CD14-positive monocyte (primary cell): ENCODE data around the gene KCNQ1. TPM values are rescaled to one million over a fixed set of nuclear protein-coding genes. Genes with fewer than 3 reads are reported as not detected.

Source experiments
- DNase-seq, 3 donors: peaks; one replicate each; pipeline ENCODE4 v3.0.0-alpha.2; 2011 to 2022
- H2AFZ ChIP-seq: 2 replicates; pipeline ENCODE4 v1.6.0; 2012; ENCODE audit warnings: mild to moderate bottlenecking, low read depth, low read length, inconsistent platforms; ENCODE audit not compliant: insufficient read depth, poor library complexity, severe bottlenecking
- H3K27ac ChIP-seq, 2 donors: 1 replicate in 1 of 2; 2 replicates in 1 of 2; pipeline ENCODE4 v1.5.1; 2012 to 2013; ENCODE audit warnings: low read length in 2 of 2, control low read depth in 1 of 2, inconsistent platforms in 1 of 2, low read depth in 1 of 2, mild to moderate bottlenecking in 1 of 2
- H3K27me3 ChIP-seq, 2 donors: one replicate each; pipeline versions ENCODE4 v1.6.0 to v1.6.1; 2011 to 2013; ENCODE audit warnings: low read length in 2 of 2; ENCODE audit not compliant: control insufficient read depth in 2 of 2, insufficient read depth in 2 of 2
- H3K36me3 ChIP-seq, 2 donors: replicated peaks in 1 of 2; 1 replicate in 1 of 2; 2 replicates in 1 of 2; pipeline versions ENCODE4 v1.5.1 to v1.6.1; 2012 to 2013; ENCODE audit warnings: low read length in 2 of 2, control low read depth in 1 of 2, inconsistent platforms in 1 of 2, mild to moderate bottlenecking in 1 of 2; ENCODE audit not compliant: insufficient read depth in 2 of 2, control insufficient read depth in 1 of 2
- H3K4me1 ChIP-seq, 2 donors: 1 replicate in 1 of 2; 2 replicates in 1 of 2; pipeline versions ENCODE4 v1.5.1 to v1.6.1; 2012 to 2013; ENCODE audit warnings: low read length in 2 of 2, control low read depth in 1 of 2, inconsistent platforms in 1 of 2, mild to moderate bottlenecking in 1 of 2, moderate library complexity in 1 of 2; ENCODE audit not compliant: insufficient read depth in 2 of 2, control insufficient read depth in 1 of 2
- H3K4me2 ChIP-seq: replicated peaks from 2 replicates; pipeline ENCODE3; 2012; ENCODE audit warnings: low read length, moderate library complexity, mild to moderate bottlenecking; ENCODE audit not compliant: poor library complexity, severe bottlenecking; ENCODE audit errors: extremely low read depth
- H3K4me3 ChIP-seq, 3 experiments: fragments of 200-600 bp in 1 of 3; sonication (generic) in 1 of 3; replicated peaks in 1 of 3; 1 replicate in 2 of 3; 2 replicates in 1 of 3; pipeline ENCODE4 v1.5.1; 2011 to 2013; ENCODE audit warnings: low read length in 3 of 3, mild to moderate bottlenecking in 3 of 3, control low read depth in 2 of 3, low read depth in 2 of 3, inconsistent platforms in 1 of 3, moderate library complexity in 1 of 3
- H3K79me2 ChIP-seq: 2 replicates; pipeline ENCODE4 v1.6.0; 2012; ENCODE audit warnings: mild to moderate bottlenecking, control low read depth, inconsistent platforms, low read length, moderate library complexity; ENCODE audit not compliant: insufficient read depth
- H3K9ac ChIP-seq: 2 replicates; pipeline ENCODE4 v1.6.0; 2017; ENCODE audit warnings: low read length, mild to moderate bottlenecking; ENCODE audit not compliant: insufficient read depth, poor library complexity, severe bottlenecking
- H3K9me3 ChIP-seq, 2 donors: replicated peaks in 1 of 2; 1 replicate in 1 of 2; 2 replicates in 1 of 2; pipeline versions ENCODE4 v1.5.1 to v1.6.1; 2012 to 2013; ENCODE audit warnings: low read length in 2 of 2, control low read depth in 1 of 2; ENCODE audit not compliant: control insufficient read depth in 1 of 2, insufficient read depth in 1 of 2
- H4K20me1 ChIP-seq: 2 replicates; pipeline ENCODE4 v1.6.0; 2012; ENCODE audit warnings: mild to moderate bottlenecking, low read length, control low read depth, moderate library complexity; ENCODE audit not compliant: insufficient read depth
- H3K27ac Mint-ChIP-seq, 7 donors: one replicate each; pipeline ENCODE4 v1.8.0; 2020; ENCODE audit warnings: mild to moderate bottlenecking in 7 of 7, mixed read lengths in 7 of 7, moderate library complexity in 6 of 7, inconsistent platforms in 2 of 7
- H3K27me3 Mint-ChIP-seq, 3 donors: one replicate each; pipeline ENCODE4 v1.8.0; 2021 to 2022; ENCODE audit warnings: low read depth in 3 of 3, mild to moderate bottlenecking in 3 of 3, mixed read lengths in 3 of 3, moderate library complexity in 3 of 3, inconsistent platforms in 1 of 3
- H3K36me3 Mint-ChIP-seq, 2 donors: one replicate each; pipeline ENCODE4 v1.8.0; 2020; ENCODE audit warnings: mixed read lengths in 2 of 2, inconsistent platforms in 1 of 2, mild to moderate bottlenecking in 1 of 2
- H3K4me1 Mint-ChIP-seq: one replicate; pipeline ENCODE4 v1.8.0; 2020; ENCODE audit warnings: mild to moderate bottlenecking, mixed read lengths
- H3K4me3 Mint-ChIP-seq, 2 donors: one replicate each; pipeline ENCODE4 v1.8.0; 2020; ENCODE audit warnings: mild to moderate bottlenecking in 2 of 2, mixed read lengths in 2 of 2, moderate library complexity in 1 of 2
- H3K9me3 Mint-ChIP-seq, 7 donors: one replicate each; pipeline ENCODE4 v1.8.0; 2020 to 2022; ENCODE audit warnings: mixed read lengths in 7 of 7, mild to moderate bottlenecking in 6 of 7, moderate library complexity in 6 of 7, inconsistent platforms in 2 of 7
- CTCF ChIP-seq: fragments of 200-600 bp; IDR thresholded peaks from one replicate; pipeline ENCODE4 v1.8.0; 2022; ENCODE audit warnings: antibody characterized with exemption, mild to moderate bottlenecking
- WGBS: methylation state at CpG from one replicate; pipeline ENCODE4 v1.1.5; 2013; ENCODE audit warnings: missing lambda C conversion rate; ENCODE audit not compliant: insufficient coverage; 5-methylcytosine and 5-hydroxymethylcytosine counted together
- intact Hi-C, 2 donors: fragments of 100-400 bp; cut with micrococcal nuclease; formaldehyde crosslinking; loops; one replicate each; pipeline versions ENCODE4 v1.15.0 to v1.15.1; 2023
- polyA plus RNA-seq, 3 donors: library from polyadenylated mRNA; depleted of rRNA in 1 of 3; unstranded in 2 of 3; stranded (reverse) in 1 of 3; fragments of 300-500 nt in 2 of 3; fragments of >200 nt in 1 of 3; fragmentation: Illumina TruSeq in 2 of 3; gene quantifications; 1 replicate in 2 of 3; 2 replicates in 1 of 3; pipeline ENCODE4 v1.2.3, GENCODE V29; 2012 to 2021

The KCNQ1 gene
- polyA plus RNA-seq, 3 donors: 14.9 to 31.8 (median 21.6) TPM

GRCh38 chr11:2435288-2436012 lies 9.4 kb upstream of the KCNQ1 start:
- Mint-ChIP-seq H3K27me3 (peaks cover 7 to 24% (median 16%) of the 10 kb centered on the region in 3 donors), H3K36me3 (no peaks in the 10 kb centered on the region), H3K4me3 (no peak overlapping the region), H3K9me3 (peaks cover 0 to 4% (median 2%) of the 10 kb centered on the region in 7 donors), H3K4me1 (peaks cover 2% of the 10 kb centered on the region), H3K27ac (no peak overlapping the region)
- no peak for DNase-seq
- Histone ChIP-seq H3K9ac (no peak overlapping the region), H3K36me3 (no peaks in the 10 kb centered on the region), H3K4me1 (peaks cover 2 to 4% of the 10 kb centered on the region in 2 donors), H3K27ac (no peak overlapping the region), H3K4me3 (no peak overlapping the region), H2AFZ (no peak overlapping the region), H4K20me1 (no peaks in the 10 kb centered on the region), H3K4me2 (no peak overlapping the region), H3K9me3 (no peaks in the 10 kb centered on the region), H3K27me3 (peaks cover 0 to 6% of the 10 kb centered on the region in 2 donors), H3K79me2 (no peaks in the 10 kb centered on the region)
- no peak for TF ChIP-seq CTCF
- 92% methylated on average over 10 of the region's 12 CpGs for WGBS
- intact Hi-C loops: no loop called here

- DNase-seq: no peak
- H3K4me3 ChIP-seq: no peak overlapping the region
- Mint-ChIP-seq H3K4me3 (no peak overlapping the region), H3K4me1 (peaks cover 8% of the 10 kb centered on the region), H3K27ac (no peak overlapping the region), H3K36me3 (no peaks in the 10 kb centered on the region), H3K27me3 (peaks cover 7 to 29% (median 16%) of the 10 kb centered on the region in 3 donors), H3K9me3 (peaks cover 0 to 4% (median 2%) of the 10 kb centered on the region in 7 donors)
- peaks cover 8 to 10% of the 10 kb centered on the region in 2 donors for H3K4me1 ChIP-seq
- no peak for TF ChIP-seq CTCF
- no peak overlapping the region for H3K9ac ChIP-seq
- H2AFZ ChIP-seq: no peak overlapping the region
- no peak overlapping the region for H3K27ac ChIP-seq
- WGBS: 86% methylated on average over 7 of the region's 10 CpGs
- H3K79me2 ChIP-seq: no peaks in the 10 kb centered on the region
- intact Hi-C loops: no loop called here
- no peak overlapping the region for H3K4me2 ChIP-seq
- no peaks in the 10 kb centered on the region for H4K20me1 ChIP-seq
- H3K36me3 ChIP-seq: no peaks in the 10 kb centered on the region
- no peaks in the 10 kb centered on the region for H3K9me3 ChIP-seq
- H3K27me3 ChIP-seq: peaks cover 0 to 6% of the 10 kb centered on the region in 2 donors
Measured at GRCh38 chr11:2436013-2436520, 8.7 kb upstream of the KCNQ1 start.
